HEK293 (cell line): Measurements from ENCODE around the gene EFCAB6.

Experiments
- CTCF ChIA-PET: fragments of 350-600 bp; formaldehyde crosslinking; extraction: SDS; loops from one replicate; lab custom pipeline; 2021; ENCODE audit warnings: antibody characterized with exemption; lab: Yijun Ruan, JAX
- POLR2A ChIA-PET: fragments of 300-600 bp; formaldehyde crosslinking; extraction: SDS; loops from one replicate; lab custom pipeline; 2020; ENCODE audit warnings: antibody characterized with exemption, inconsistent platforms; lab: Yijun Ruan, JAX
- H3K27ac ChIP-seq: fragments of 200-500 bp; sonication (Bioruptor generic); 2 replicates; pipeline ENCODE4 v1.5.1; 2014; ENCODE audit warnings: low read depth, low read length, control low read depth, inconsistent platforms; ENCODE audit errors: extremely low read depth
- H3K36me3 ChIP-seq, 2 experiments: fragments of 200-500 bp in 1 of 2; sonication (Bioruptor generic) in 1 of 2; 1 replicate in 1 of 2; 2 replicates in 1 of 2; pipeline ENCODE4 v1.5.1; 2014 to 2017; ENCODE audit warnings: inconsistent platforms in 2 of 2, low read length in 2 of 2; ENCODE audit not compliant: control insufficient read depth in 2 of 2, insufficient read depth in 1 of 2
- H3K4me1 ChIP-seq: fragments of 200-500 bp; sonication (Bioruptor generic); 2 replicates; pipeline ENCODE4 v1.5.1; 2014; ENCODE audit warnings: mild to moderate bottlenecking, low read length, inconsistent platforms; ENCODE audit not compliant: control insufficient read depth, insufficient read depth
- H3K4me3 ChIP-seq: 2 replicates; pipeline ENCODE4 v1.5.1; 2011; ENCODE audit warnings: low read depth, mild to moderate bottlenecking, control low read depth, low read length, moderate library complexity
- H3K9me3 ChIP-seq: fragments of 200-500 bp; sonication (Bioruptor generic); 2 replicates; pipeline ENCODE4 v1.5.1; 2014; ENCODE audit warnings: low read depth, low read length, inconsistent platforms; ENCODE audit not compliant: control insufficient read depth, insufficient read depth
- GLI4 ChIP-seq: fragments of 450-650 bp; formaldehyde crosslinking; IDR thresholded peaks from 2 replicates; pipeline ENCODE4 v1.5.1; 2016; ENCODE audit warnings: missing biosample characterization, missing genetic modification characterization
- PBX3 ChIP-seq: sonication (generic); formaldehyde crosslinking; IDR thresholded peaks from 2 replicates; pipeline ENCODE4 v1.8.1; 2022; ENCODE audit warnings: mild to moderate bottlenecking, moderate library complexity, missing genetic modification reagents
- PRDM10 ChIP-seq: fragments of 450-650 bp; formaldehyde crosslinking; IDR thresholded peaks from 2 replicates; pipeline ENCODE4 v1.5.1; 2016; ENCODE audit warnings: missing biosample characterization, missing genetic modification characterization
- ZBTB7A ChIP-seq: fragments of 450-650 bp; formaldehyde crosslinking; IDR thresholded peaks from 2 replicates; pipeline ENCODE4 v1.5.1; 2016; ENCODE audit warnings: low read depth, missing biosample characterization, missing genetic modification characterization
- ZFP3 ChIP-seq: fragments of 450-650 bp; formaldehyde crosslinking; IDR thresholded peaks from 2 replicates; pipeline ENCODE4 v1.5.1; 2016; ENCODE audit warnings: low read depth, missing biosample characterization, missing genetic modification characterization
- ZNF2 ChIP-seq: fragments of 450-650 bp; formaldehyde crosslinking; IDR thresholded peaks from 2 replicates; pipeline ENCODE4 v1.5.1; 2016; ENCODE audit warnings: missing biosample characterization, missing genetic modification characterization
- ZNF24 ChIP-seq: fragments of 450-650 bp; formaldehyde crosslinking; IDR thresholded peaks from 2 replicates; pipeline ENCODE4 v1.5.1; 2016; ENCODE audit warnings: missing biosample characterization, missing genetic modification characterization
- ZNF248 ChIP-seq: fragments of 450-650 bp; formaldehyde crosslinking; IDR thresholded peaks from 2 replicates; pipeline ENCODE4 v1.5.1; 2017; ENCODE audit warnings: missing biosample characterization, missing genetic modification characterization
- ZNF394 ChIP-seq: fragments of 450-650 bp; formaldehyde crosslinking; IDR thresholded peaks from 2 replicates; pipeline ENCODE4 v1.5.1; 2016; ENCODE audit warnings: missing biosample characterization, missing genetic modification characterization, mild to moderate bottlenecking, moderate library complexity, borderline replicate concordance
- ZNF521 ChIP-seq: fragments of 450-650 bp; formaldehyde crosslinking; IDR thresholded peaks from 2 replicates; pipeline ENCODE4 v1.5.1; 2017; ENCODE audit warnings: missing biosample characterization, mild to moderate bottlenecking, missing genetic modification characterization
- ZNF544 ChIP-seq: fragments of 450-650 bp; formaldehyde crosslinking; IDR thresholded peaks from 2 replicates; pipeline ENCODE4 v1.5.0; 2017; ENCODE audit warnings: missing biosample characterization, missing genetic modification characterization
- ZNF596 ChIP-seq: fragments of 450-650 bp; IDR thresholded peaks from 2 replicates; pipeline ENCODE4 v1.5.0; 2018; ENCODE audit warnings: missing biosample characterization, mild to moderate bottlenecking, missing genetic modification characterization, moderate library complexity
- ZNF624 ChIP-seq: fragments of 450-650 bp; formaldehyde crosslinking; IDR thresholded peaks from 2 replicates; pipeline ENCODE4 v1.5.1; 2017; ENCODE audit warnings: missing biosample characterization, missing genetic modification characterization
- ZNF704 ChIP-seq: fragments of 450-650 bp; formaldehyde crosslinking; IDR thresholded peaks from 2 replicates; pipeline ENCODE4 v1.5.1; 2016; ENCODE audit warnings: missing biosample characterization, missing genetic modification characterization
- ZNF830 ChIP-seq: fragments of 450-650 bp; IDR thresholded peaks from 2 replicates; pipeline ENCODE4 v1.5.0; 2018; ENCODE audit warnings: missing biosample characterization, missing genetic modification characterization, low read depth, mild to moderate bottlenecking, moderate library complexity
- ZSCAN30 ChIP-seq: fragments of 450-650 bp; IDR thresholded peaks from 2 replicates; pipeline ENCODE4 v1.5.1; 2018; ENCODE audit warnings: missing biosample characterization, mild to moderate bottlenecking, missing genetic modification characterization, moderate library complexity
- ZSCAN4 ChIP-seq: fragments of 450-650 bp; formaldehyde crosslinking; IDR thresholded peaks from 2 replicates; pipeline ENCODE4 v1.5.1; 2017; ENCODE audit warnings: missing biosample characterization, missing genetic modification characterization

Gene EFCAB6

GRCh38 chr22:43755452-43755851 lies 56.7 kb downstream of the EFCAB6 start:
- ChIA-PET CTCF (interaction anchor here (0.6 to 1.4 kb wide), 3 partner anchors 12 to 39 kb away, joined by 4 to 6 read pairs (median 4); no protein-coding TSS in a partner anchor), POLR2A (interaction anchor here (0.8 kb wide), 1 partner anchor 44 kb away, joined by 6 read pairs; no protein-coding TSS in a partner anchor)
- TF ChIP-seq ZNF624 (tag by site-specific recombination): no peak
- no peak for TF ChIP-seq ZNF394 (tag by site-specific recombination)
- TF ChIP-seq ZNF704 (tag by site-specific recombination): no peak
- no peak for TF ChIP-seq ZNF2 (tag by site-specific recombination)
- no peak for TF ChIP-seq GLI4 (tag by site-specific recombination)
- TF ChIP-seq ZBTB7A (tag by site-specific recombination): no peak
- TF ChIP-seq ZNF248 (tag by site-specific recombination): no peak
- TF ChIP-seq PBX3: no peak
- no peak for TF ChIP-seq ZFP3 (tag by site-specific recombination)
- no peak for TF ChIP-seq ZNF521
- no peak for TF ChIP-seq ZSCAN30 (tag by site-specific recombination)
- no peak for TF ChIP-seq ZSCAN4 (tag by site-specific recombination)
- TF ChIP-seq ZNF830: no peak
- no peak for TF ChIP-seq PRDM10 (tag by site-specific recombination)
- TF ChIP-seq ZNF596 (tag by site-specific recombination): no peak
- Histone ChIP-seq H3K27ac (no peak overlapping the region), H3K36me3 (no peaks in the 10 kb centered on the region), H3K4me3 (no peak overlapping the region), H3K4me1 (no peaks in the 10 kb centered on the region), H3K9me3 (no peaks in the 10 kb centered on the region)

GRCh38 chr22:43755011-43755410 lies 57.1 kb downstream of the EFCAB6 start:
- Histone ChIP-seq H3K4me1 (no peaks in the 10 kb centered on the region), H3K27ac (no peak overlapping the region), H3K9me3 (no peaks in the 10 kb centered on the region), H3K4me3 (no peak overlapping the region), H3K36me3 (no peaks in the 10 kb centered on the region)
- POLR2A ChIA-PET: interaction anchor here (0.8 kb wide), 1 partner anchor 43 kb away, joined by 6 read pairs; no protein-coding TSS in a partner anchor
- CTCF ChIA-PET: interaction anchor here (0.6 to 1.4 kb wide), 3 partner anchors 12 to 38 kb away, joined by 4 to 6 read pairs (median 4); no protein-coding TSS in a partner anchor
- TF ChIP-seq ZNF24 (tag by site-specific recombination): no peak
- no peak for TF ChIP-seq ZNF544 (tag by site-specific recombination)
